Measurements from ENCODE around the gene TTBK1. TPM values are rescaled to one million over a fixed set of nuclear protein-coding genes. Genes with fewer than 3 reads are reported as not detected.

Gene TTBK1
- total and polyA plus RNA-seq, 2 of the 4 experiments (the other 2 are of a cell fraction): 0.02 TPM; not detected in 1

GRCh38 chr6:43273707-43274106 lies 30.4 kb downstream of the TTBK1 start:
- Histone ChIP-seq H2BK15ac (ENCODE audit: low read depth, low read length) (no peak overlapping the region), H3K4me3 (ENCODE audit: insufficient read depth, low read depth, low read length) (no peak overlapping the region), H3K14ac (replicated peaks; ENCODE audit: low read depth, low read length) (no peak overlapping the region), H2AK5ac (ENCODE audit: low read depth, low read length) (no peak overlapping the region), H2BK120ac (ENCODE audit: low read depth, low read length) (no peak overlapping the region), H3K9me3 (ENCODE audit: control insufficient read depth, insufficient read depth, low read length) (no peaks in the 10 kb centered on the region), H4K91ac (ENCODE audit: insufficient read depth, low read depth, low read length) (no peak overlapping the region), H3K56ac (ENCODE audit: extremely low read depth, insufficient read depth, low read length) (no peak overlapping the region), H3K18ac (ENCODE audit: low read depth, low read length) (no peak overlapping the region), H3K79me1 (ENCODE audit: low read depth in 1 of 2, low read length in 2 of 2) (no peaks in the 10 kb centered on the region), H3K36me3 (ENCODE audit: control insufficient read depth, insufficient read depth, low read length) (no peaks in the 10 kb centered on the region), H3K23ac (ENCODE audit: low read depth, low read length) (no peak overlapping the region), H4K8ac (ENCODE audit: low read depth in 2 of 2, low read length in 2 of 2) (no peak overlapping the region), H3K9ac (ENCODE audit: low read depth, low read length) (no peak overlapping the region), H4K20me1 (ENCODE audit: insufficient read depth, low read length) (no peaks in the 10 kb centered on the region; the same call in 1 of the 2 replicates), H3K27ac (ENCODE audit: insufficient read depth, low read length) (no peak overlapping the region), H4K5ac (ENCODE audit: low read depth, low read length) (no peak overlapping the region), H3K4ac (ENCODE audit: low read depth, low read length) (no peak overlapping the region), H3K27me3 (ENCODE audit: control insufficient read depth, insufficient read depth, low read length) (peaks cover 61% of the 10 kb centered on the region), H2AFZ (replicated peaks; ENCODE audit: low read length, poor library complexity) (no peak overlapping the region), H2BK5ac (ENCODE audit: low read depth, low read length, poor library complexity, severe bottlenecking) (no peak overlapping the region), H3K9me1 (ENCODE audit: insufficient read depth, low read length) (peaks cover 8% of the 10 kb centered on the region; the same call in 1 of the 2 replicates), H3K4me1 (ENCODE audit: control insufficient read depth, insufficient read depth, low read length) (peaks cover 10% of the 10 kb centered on the region), H2BK20ac (ENCODE audit: low read depth, low read length) (no peak overlapping the region), H2AK9ac (replicated peaks; ENCODE audit: low read depth, low read length, poor library complexity) (no peak overlapping the region), H3K4me2 (ENCODE audit: low read depth, low read length) (no peak overlapping the region)
- in situ Hi-C loops (cut with MboI; ENCODE audit: low sequenced_read_pairs): no loop called here
- DNase-seq (no peak), ATAC-seq (ENCODE audit: low read depth) (no peak)
- TF ChIP-seq SMC3 (IDR thresholded peaks at IDR 0.05; ENCODE audit: low read depth, low read length) (no peak), MXI1 (IDR thresholded peaks at IDR 0.05; ENCODE audit: borderline replicate concordance, low read depth, low read length) (no peak), RFX5 (IDR thresholded peaks at IDR 0.05; ENCODE audit: low read depth, low read length) (no peak), BHLHE40 (IDR thresholded peaks at IDR 0.05; ENCODE audit: low read depth, low read length) (no peak), FOS (IDR thresholded peaks at IDR 0.05; ENCODE audit: low read depth, low read length) (no peak), POLR2A (IDR thresholded peaks at IDR 0.05; ENCODE audit: low read depth, low read length) (no peak), MAZ (IDR thresholded peaks at IDR 0.05; ENCODE audit: borderline replicate concordance, low read depth, low read length) (no peak), CEBPB (IDR thresholded peaks at IDR 0.05; ENCODE audit: low read depth, low read length) (no peak), CHD1 (IDR thresholded peaks at IDR 0.05; ENCODE audit: low read depth, low read length) (no peak), CTCF (conservative IDR thresholded peaks at IDR 0.05; ENCODE audit: low read depth, low read length) (no peak), NFE2L2 (IDR thresholded peaks at IDR 0.05; ENCODE audit: low read depth, low read length) (no peak), MAFK (IDR thresholded peaks at IDR 0.05; ENCODE audit: low read depth, low read length) (no peak), RAD21 (IDR thresholded peaks at IDR 0.05; ENCODE audit: low read length) (no peak), USF2 (IDR thresholded peaks at IDR 0.05; ENCODE audit: low read depth, low read length) (no peak), RCOR1 (IDR thresholded peaks at IDR 0.05; ENCODE audit: insufficient replicate concordance, low read length) (no peak), ELK1 (IDR thresholded peaks at IDR 0.05; ENCODE audit: borderline replicate concordance, low read depth, low read length) (no peak)
- intact Hi-C loops (cut with micrococcal nuclease): no loop called here
- no CpG with 5 or more reads among the region's 2 CpGs for WGBS, 2 experiments (ENCODE audit: extremely low coverage in 2 of 2, insufficient read length in 1 of 2)
- POLR2A ChIA-PET (ENCODE audit: unreplicated experiment): no interaction called here
- dilution Hi-C loops (cut with HindIII; ENCODE audit: low sequenced_read_pairs, unreplicated experiment): no loop called here
- CTCF ChIA-PET: no interaction called here
- BruUV-seq (replicated peaks): no TSS peak
